ENCODE results near the gene PLCL1.

Gene PLCL1

GRCh38 chr2:197992482-197993133, 188.2 kb downstream of the PLCL1 start:
- H3K9me3 Mint-ChIP-seq = peaks cover 10 to 21% of the 10 kb centered on the region in 2 donors
- H3K27ac Mint-ChIP-seq = peak overlapping the region in 1 of 2 donors; percentile 45
- H3K4me1 Mint-ChIP-seq = peaks cover 22% of the 10 kb centered on the region
- ATAC-seq = no peak
- no peak for DNase-seq
- no peaks in the 10 kb centered on the region for H3K27me3 Mint-ChIP-seq
- no peak overlapping the region for H3K4me3 Mint-ChIP-seq

GRCh38 chr2:197993363-197993762, 189.0 kb downstream of the PLCL1 start:
- ATAC-seq = no peak
- H3K4me3 Mint-ChIP-seq = no peak overlapping the region
- no peak for DNase-seq
- H3K27me3 Mint-ChIP-seq = no peaks in the 10 kb centered on the region
- no peak overlapping the region for H3K27ac Mint-ChIP-seq
- H3K4me1 Mint-ChIP-seq = peaks cover 28% of the 10 kb centered on the region
- H3K9me3 Mint-ChIP-seq = peaks cover 10 to 21% of the 10 kb centered on the region in 2 donors

- DNase-seq (no peak), ATAC-seq (no peak)
- H3K4me3 Mint-ChIP-seq = no peak overlapping the region
- peaks cover 10 to 21% of the 10 kb centered on the region in 2 donors for H3K9me3 Mint-ChIP-seq
- no peaks in the 10 kb centered on the region for H3K27me3 Mint-ChIP-seq
- peaks cover 33% of the 10 kb centered on the region for H3K4me1 Mint-ChIP-seq
- H3K27ac Mint-ChIP-seq = no peak overlapping the region
Measured at GRCh38 chr2:197993830-197994229, 189.4 kb downstream of the PLCL1 start.

DNA sequence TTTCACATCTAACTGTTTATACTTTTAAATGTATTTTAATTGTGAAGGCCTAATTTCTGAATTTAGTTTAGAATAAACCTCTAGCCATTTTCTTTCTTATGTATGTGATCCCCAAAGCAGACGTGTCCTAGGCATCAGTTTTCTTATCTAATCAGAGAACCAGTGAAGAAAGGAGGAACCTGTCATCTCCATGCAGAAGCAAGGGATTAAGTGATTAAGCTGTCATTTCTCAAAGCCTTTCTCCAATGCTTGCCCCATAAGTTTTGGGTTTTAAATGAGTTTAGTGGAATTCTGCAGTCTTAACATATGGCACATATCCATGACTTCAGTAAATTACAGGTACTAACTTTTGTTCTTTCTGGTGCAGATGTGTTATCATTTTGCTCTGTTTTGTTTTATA, 190.4 kb downstream of the PLCL1 start:
- Mint-ChIP-seq H3K4me1 (peaks cover 35% of the 10 kb centered on the region), H3K4me3 (no peak overlapping the region)

GRCh38 chr2:197996583-197996982, 192.2 kb downstream of the PLCL1 start:
- no peak for ATAC-seq
- no peaks in the 10 kb centered on the region for H3K27me3 Mint-ChIP-seq

More for the DNA sequence above, 190.4 kb downstream of the PLCL1 start:
- ATAC-seq = no peak
- DNase-seq = no peak
- Mint-ChIP-seq H3K27me3 (no peaks in the 10 kb centered on the region), H3K9me3 (peaks cover 10 to 14% of the 10 kb centered on the region in 2 donors), H3K27ac (no peak overlapping the region)

GRCh38 chr2:197997083-197997541, 192.7 kb downstream of the PLCL1 start:
- peaks cover 35% of the 10 kb centered on the region for H3K4me1 Mint-ChIP-seq

More at GRCh38 chr2:197996583-197996982, 192.2 kb downstream of the PLCL1 start:
- DNase-seq = no peak
- Mint-ChIP-seq H3K4me1 (peaks cover 35% of the 10 kb centered on the region), H3K9me3 (peaks cover 0 to 7% of the 10 kb centered on the region in 2 donors), H3K4me3 (no peak overlapping the region), H3K27ac (no peak overlapping the region)

DNA sequence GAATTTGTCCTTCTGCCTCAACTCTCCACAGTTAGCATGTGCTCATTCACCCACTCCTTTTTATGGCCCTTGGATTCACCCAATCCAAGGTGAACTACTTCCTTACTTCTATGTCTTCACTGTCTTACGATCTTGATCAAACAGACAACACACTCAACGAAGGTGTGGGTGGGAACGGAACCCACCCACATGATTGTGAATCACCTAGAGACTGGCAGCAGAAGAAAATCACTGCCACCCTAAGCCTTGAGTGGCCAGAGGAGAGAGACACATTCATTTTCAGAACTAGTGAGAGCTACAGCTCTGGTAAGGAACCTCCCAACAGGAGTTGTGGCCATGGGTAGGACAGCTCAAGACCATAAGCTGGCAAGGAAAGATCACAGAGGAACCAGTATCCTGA, 194.3 kb downstream of the PLCL1 start:
- H3K4me1 Mint-ChIP-seq = peaks cover 22% of the 10 kb centered on the region
- H3K27ac Mint-ChIP-seq = no peak overlapping the region

More at GRCh38 chr2:197997083-197997541, 192.7 kb downstream of the PLCL1 start:
- Mint-ChIP-seq H3K9me3 (peaks cover 0 to 9% of the 10 kb centered on the region in 2 donors), H3K4me3 (no peak overlapping the region), H3K27me3 (no peaks in the 10 kb centered on the region), H3K27ac (no peak overlapping the region)
- ATAC-seq = no peak
- DNase-seq = no peak

GRCh38 chr2:198000417-198000816, 196.0 kb downstream of the PLCL1 start:
- no peak overlapping the region for H3K4me3 Mint-ChIP-seq
- H3K27me3 Mint-ChIP-seq = no peaks in the 10 kb centered on the region
- H3K9me3 Mint-ChIP-seq = peaks cover 0 to 9% of the 10 kb centered on the region in 2 donors
- H3K4me1 Mint-ChIP-seq = peaks cover 34% of the 10 kb centered on the region
- DNase-seq (no peak), ATAC-seq (peak; percentile 61)
- H3K27ac Mint-ChIP-seq = no peak overlapping the region

More for the DNA sequence above, 194.3 kb downstream of the PLCL1 start:
- Mint-ChIP-seq H3K9me3 (peaks cover 0 to 9% of the 10 kb centered on the region in 2 donors), H3K27me3 (no peaks in the 10 kb centered on the region), H3K4me3 (no peak overlapping the region)
- ATAC-seq (peak; percentile 22), DNase-seq (no peak)

- ATAC-seq = no peak
- H3K27me3 Mint-ChIP-seq = no peaks in the 10 kb centered on the region
- H3K27ac Mint-ChIP-seq = no peak overlapping the region
- H3K9me3 Mint-ChIP-seq = peaks cover 5 to 21% of the 10 kb centered on the region in 2 donors
- H3K4me1 Mint-ChIP-seq = peaks cover 40% of the 10 kb centered on the region
- no peak for DNase-seq
- H3K4me3 Mint-ChIP-seq = no peak overlapping the region
Measured at GRCh38 chr2:198004173-198004572, 199.8 kb downstream of the PLCL1 start.

DNA sequence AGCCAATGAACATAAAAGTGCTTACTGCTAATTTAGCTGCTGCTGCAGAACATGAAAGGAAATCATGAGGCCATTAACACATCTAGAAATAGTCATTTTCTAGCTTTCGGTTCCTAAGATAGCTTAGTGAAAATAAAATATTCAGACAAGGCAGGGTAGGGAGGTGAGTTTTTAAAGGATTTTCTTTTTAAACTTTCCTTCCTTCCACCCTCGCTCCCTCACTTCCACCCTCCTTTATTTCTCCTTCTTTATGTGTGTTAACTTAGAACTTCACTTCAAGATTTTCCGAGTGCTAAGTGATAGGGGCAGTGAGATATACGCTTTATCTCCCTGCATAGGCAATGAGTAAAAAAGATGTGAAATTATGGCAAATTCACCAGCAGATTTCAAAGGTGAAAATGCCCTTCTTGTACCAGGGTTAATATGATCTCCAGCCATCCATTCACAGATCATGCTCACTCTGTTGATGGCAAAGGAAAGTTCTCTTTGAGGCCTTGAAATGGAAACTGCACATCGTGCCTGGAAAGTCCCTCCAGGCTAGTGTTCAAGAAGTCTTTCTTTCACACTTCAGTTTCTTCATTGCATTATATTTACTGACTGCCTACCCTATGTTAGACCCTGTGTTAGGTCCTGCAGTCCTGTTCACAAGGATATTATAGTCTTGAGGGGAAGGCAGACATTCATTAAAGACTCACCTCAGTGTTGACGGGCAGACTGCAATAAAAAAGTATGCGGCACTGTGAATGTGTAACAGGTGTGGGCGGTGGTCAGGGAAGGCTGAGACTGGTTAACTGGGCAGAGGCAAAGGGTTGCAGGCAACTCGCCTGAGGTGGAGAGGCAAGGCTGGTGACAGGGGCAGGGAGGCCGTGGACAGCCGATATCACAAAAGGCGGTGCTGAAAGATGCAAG, 200.8 kb downstream of the PLCL1 start:
- Mint-ChIP-seq H3K4me3 (peak overlapping the region; percentile 21 to 32), H3K27ac (peak overlapping the region; percentile 28 to 57), H3K27me3 (no peaks in the 10 kb centered on the region), H3K9me3 (peaks cover 13 to 26% of the 10 kb centered on the region in 2 donors), H3K4me1 (peaks cover 40% of the 10 kb centered on the region)
- ATAC-seq (peak; percentile 82), DNase-seq (peak in 1 of 2 donors; percentile 21)

GRCh38 chr2:198006733-198007132, 202.3 kb downstream of the PLCL1 start:
- no peak for ATAC-seq
- Mint-ChIP-seq H3K27ac (no peak overlapping the region), H3K4me3 (no peak overlapping the region), H3K27me3 (no peaks in the 10 kb centered on the region), H3K9me3 (peaks cover 28% of the 10 kb centered on the region in 2 donors), H3K4me1 (peaks cover 40% of the 10 kb centered on the region)
- no peak for DNase-seq

DNA sequence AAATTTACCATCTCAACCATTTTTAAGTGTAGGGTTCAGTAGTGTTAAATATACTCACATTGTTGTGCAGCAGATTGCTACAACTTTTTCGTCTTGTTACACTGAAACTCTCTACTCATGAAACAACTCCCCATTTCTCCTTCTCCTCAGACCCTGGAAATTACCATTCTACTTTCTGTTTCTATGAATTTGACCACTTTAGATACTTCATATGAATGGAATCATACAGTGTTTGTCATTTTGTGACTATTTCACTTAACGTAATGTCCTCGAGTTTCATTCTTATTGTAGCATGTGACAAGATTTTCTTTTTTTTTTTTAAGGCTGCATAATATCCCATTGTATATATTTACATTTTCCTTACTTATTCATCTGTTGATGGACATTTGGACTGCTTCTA, 203.8 kb downstream of the PLCL1 start:
- peaks cover 29 to 35% of the 10 kb centered on the region in 2 donors for H3K9me3 Mint-ChIP-seq
- H3K4me1 Mint-ChIP-seq = peaks cover 40% of the 10 kb centered on the region
- peak overlapping the region in 1 of 2 donors; percentile 21 for H3K27ac Mint-ChIP-seq
- peak overlapping the region in 1 of 2 donors; percentile 1 for H3K4me3 Mint-ChIP-seq
- no peak for DNase-seq
- H3K27me3 Mint-ChIP-seq = no peaks in the 10 kb centered on the region
- ATAC-seq = peak; percentile 62

DNA sequence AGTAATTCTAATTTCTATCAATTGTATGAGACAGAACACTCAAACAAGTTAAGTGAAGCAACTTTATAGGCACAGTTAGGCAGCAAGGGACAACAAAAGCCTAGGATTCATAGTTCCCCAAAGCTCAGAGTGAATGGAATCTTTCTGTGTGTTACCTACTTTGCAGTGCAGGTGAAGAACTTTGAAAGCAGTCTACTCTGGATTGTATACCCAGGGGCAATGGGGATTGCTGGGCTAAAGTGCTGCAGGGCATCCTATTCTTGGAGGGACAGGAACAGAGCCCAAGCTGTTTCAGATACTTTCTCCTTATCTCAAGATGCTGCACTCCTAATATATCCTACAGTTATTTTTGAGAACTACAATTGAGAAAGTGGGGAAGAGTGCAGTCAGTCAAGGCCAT, 207.6 kb downstream of the PLCL1 start:
- H3K4me1 Mint-ChIP-seq = peaks cover 21% of the 10 kb centered on the region
- no peak overlapping the region for H3K27ac Mint-ChIP-seq
- ATAC-seq = no peak

GRCh38 chr2:198016243-198016642, 211.8 kb downstream of the PLCL1 start:
- no peak for DNase-seq
- Mint-ChIP-seq H3K4me1 (peaks cover 15% of the 10 kb centered on the region), H3K4me3 (no peak overlapping the region), H3K27ac (peak overlapping the region in 1 of 2 donors; percentile 75), H3K9me3 (peaks cover 11 to 21% of the 10 kb centered on the region in 2 donors), H3K27me3 (no peaks in the 10 kb centered on the region)
- no peak for ATAC-seq

More for the DNA sequence above, 207.6 kb downstream of the PLCL1 start:
- H3K9me3 Mint-ChIP-seq = peaks cover 29 to 35% of the 10 kb centered on the region in 2 donors
- H3K4me3 Mint-ChIP-seq = no peak overlapping the region
- DNase-seq = no peak
- no peaks in the 10 kb centered on the region for H3K27me3 Mint-ChIP-seq

GRCh38 chr2:198017068-198017467, 212.7 kb downstream of the PLCL1 start:
- Mint-ChIP-seq H3K4me1 (peaks cover 15% of the 10 kb centered on the region), H3K27me3 (no peaks in the 10 kb centered on the region), H3K9me3 (peaks cover 8 to 14% of the 10 kb centered on the region in 2 donors), H3K4me3 (no peak overlapping the region), H3K27ac (no peak overlapping the region)
- DNase-seq = no peak
- ATAC-seq = no peak

Measured in stimulated activated naive CD8-positive, alpha-beta T cell treated with anti-CD3 and anti-CD28 coated beads, Interleukin-15, amount 100 ng/mL, for 72 hours (primary cell).